ENCODE measurements around the gene CLEC20A. TPM values are rescaled to one million over a fixed set of nuclear protein-coding genes. Genes with fewer than 3 reads are reported as not detected.
A peak's percentile ranks its signal among the peaks of the same experiment; 100 is the strongest.

Gene CLEC20A
- total RNA-seq (2014; rRNA removed), result not detected in 2 replicates
- not detected for polyA plus RNA-seq (2012)

GRCh38 chr1:178496410-178497135 is at the start of gene CLEC20A:
Gene CLEC20A, minus strand, starts transcription at chr1:178496964. Its CDS starts 25 bp downstream, at chr1:178496939.
- DNase-seq (ENCODE audit: low read depth), result no peak

- DNase-seq (ENCODE audit: low read depth), result no peak
These were observed 47.8 kb upstream of the CLEC20A start for GRCh38 chr1:178544531-178544930.

- DNase-seq (ENCODE audit: low read depth), result no peak
These were observed 46.5 kb upstream of the CLEC20A start for GRCh38 chr1:178543290-178543607.

GRCh38 chr1:178542554-178543289 is 46.0 kb upstream of the CLEC20A start:
- DNase-seq (ENCODE audit: low read depth), result peak; percentile 88

GRCh38 chr1:178541829-178542553 is 45.2 kb upstream of the CLEC20A start:
- peak; percentile 32 for DNase-seq (ENCODE audit: low read depth)

- no peak for DNase-seq (ENCODE audit: low read depth)
These were observed 44.6 kb upstream of the CLEC20A start for GRCh38 chr1:178541379-178541778.

GRCh38 chr1:178540646-178541045 is 43.9 kb upstream of the CLEC20A start:
- DNase-seq (ENCODE audit: low read depth), result peak; percentile 97

- no peak for DNase-seq (ENCODE audit: low read depth)
These were observed 43.4 kb upstream of the CLEC20A start for GRCh38 chr1:178540204-178540603.

GRCh38 chr1:178539291-178539690 is 42.5 kb upstream of the CLEC20A start:
- DNase-seq (ENCODE audit: low read depth), result no peak

- DNase-seq (ENCODE audit: low read depth), result peak; percentile 83
These were observed 41.6 kb upstream of the CLEC20A start for GRCh38 chr1:178538192-178538916.

- DNase-seq (ENCODE audit: low read depth), result no peak
These were observed 40.8 kb upstream of the CLEC20A start for GRCh38 chr1:178537382-178538090.

GRCh38 chr1:178536844-178537371 is 40.1 kb upstream of the CLEC20A start:
- DNase-seq (ENCODE audit: low read depth), result peak; percentile 99

GRCh38 chr1:178536329-178536728 is 39.6 kb upstream of the CLEC20A start:
- DNase-seq (ENCODE audit: low read depth), result no peak

GRCh38 chr1:178534137-178534868 is 37.5 kb upstream of the CLEC20A start:
- DNase-seq (ENCODE audit: low read depth), result no peak

GRCh38 chr1:178533121-178533946 is 36.6 kb upstream of the CLEC20A start:
- DNase-seq (ENCODE audit: low read depth), result no peak

- peak; percentile 78 for DNase-seq (ENCODE audit: low read depth)
These were observed 35.6 kb upstream of the CLEC20A start for GRCh38 chr1:178532392-178532791.

- peak; percentile 15 for DNase-seq (ENCODE audit: low read depth)
These were observed 35.1 kb upstream of the CLEC20A start for GRCh38 chr1:178531887-178532286.

- DNase-seq (ENCODE audit: low read depth), result no peak
These were observed 33.7 kb upstream of the CLEC20A start for GRCh38 chr1:178530502-178530901.

- peak; percentile 96 for DNase-seq (ENCODE audit: low read depth)
These were observed 33.3 kb upstream of the CLEC20A start for GRCh38 chr1:178530037-178530402.
